HG03565 (cell line): ENCODE results near the gene POTEF.
"Not testable (repeated sequence)": the region's sequence is repeated elsewhere in the genome, so short reads cannot be mapped to it uniquely, and the experiment has no call there.

ENCODE experiments used
- ATAC-seq: cut with Tn5 transposase; IDR thresholded peaks from one replicate; pipeline ENCODE4 v1.9.1; 2021; ENCODE audit warnings: mild to moderate bottlenecking, moderate library complexity; ENCODE audit not compliant: unreplicated experiment

The POTEF gene

DNA sequence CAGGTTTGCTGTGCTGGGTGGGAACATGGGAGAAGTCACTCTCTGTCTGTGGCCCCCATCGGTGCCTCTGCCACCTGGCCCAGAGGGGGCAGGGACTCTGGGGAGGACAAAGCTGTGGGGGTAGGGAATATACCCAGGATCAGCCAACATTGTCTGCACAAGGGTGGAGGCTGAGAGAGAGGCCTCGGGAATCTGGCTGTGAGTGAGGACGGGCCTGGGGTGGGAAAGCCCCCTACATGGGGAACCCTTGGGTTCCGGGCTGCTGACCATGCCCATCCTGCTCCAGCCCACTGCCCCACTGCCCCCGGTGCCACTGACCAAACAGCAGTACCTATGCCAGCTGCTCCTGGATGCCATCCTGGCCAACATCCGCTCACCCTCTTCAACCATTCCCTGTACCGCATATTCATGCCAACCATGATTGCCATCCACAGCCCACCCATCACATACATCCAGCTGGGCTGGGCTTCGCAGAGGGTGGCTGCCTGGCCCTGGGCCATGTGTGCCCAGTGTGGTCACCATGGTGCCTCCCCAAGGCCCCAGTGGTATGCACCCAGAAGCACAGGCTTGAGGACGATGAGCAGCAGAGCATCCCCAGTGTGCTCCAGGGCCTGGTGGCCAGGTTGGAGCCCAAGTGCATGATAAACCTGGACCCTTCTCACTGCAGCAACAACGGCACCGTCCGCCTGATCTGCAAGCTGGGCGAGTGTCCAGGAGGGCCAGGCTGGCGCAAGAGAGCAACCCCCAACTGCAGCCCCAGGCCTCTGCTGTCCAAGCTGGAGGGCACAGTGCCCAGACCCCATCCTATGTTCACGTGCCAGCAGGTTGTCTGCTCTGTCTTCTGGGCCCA, 6.9 kb upstream of the POTEF start:
- ATAC-seq: no peak

DNA sequence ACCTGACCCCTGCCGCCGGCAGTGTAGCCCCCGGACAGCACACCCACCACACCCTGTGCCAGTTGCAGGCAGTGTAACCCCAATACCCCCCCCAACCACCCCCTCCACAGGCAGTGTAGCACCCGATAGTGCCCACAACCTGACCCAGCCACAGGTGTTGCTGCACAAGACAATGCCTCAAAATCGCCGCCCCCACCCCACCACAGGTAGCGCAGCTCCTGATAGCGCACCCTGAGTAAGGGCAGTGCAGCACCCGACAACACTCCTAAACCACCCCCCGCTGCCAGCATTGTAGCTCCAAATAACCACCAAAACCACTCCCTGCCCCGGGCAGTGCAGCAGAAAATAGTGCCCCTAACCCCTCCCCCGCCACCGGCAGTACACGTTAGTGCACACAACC, 558 bp downstream of the POTEF start:
- not testable (repeated sequence) for ATAC-seq

DNA sequence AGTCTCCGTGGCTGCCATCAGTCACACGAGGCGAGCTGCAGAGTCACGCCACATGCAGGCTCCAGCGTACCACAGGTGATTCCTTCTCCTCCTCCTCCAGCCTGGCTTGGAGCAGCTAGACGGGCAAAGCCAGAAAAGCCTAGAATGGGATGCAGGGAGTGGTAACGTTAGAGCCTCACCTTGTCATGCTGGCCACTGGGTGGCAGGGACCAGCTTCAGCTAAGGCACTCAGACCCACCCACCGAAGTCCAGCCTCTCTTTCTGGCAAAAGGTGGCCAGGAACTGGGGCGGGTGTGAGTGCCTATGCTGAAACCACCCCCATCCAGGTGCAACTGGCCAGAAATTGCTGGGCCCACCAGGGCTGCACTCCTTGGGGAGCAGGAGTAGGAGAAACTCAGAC, 1.3 kb downstream of the POTEF start:
- not testable (repeated sequence) for ATAC-seq

DNA sequence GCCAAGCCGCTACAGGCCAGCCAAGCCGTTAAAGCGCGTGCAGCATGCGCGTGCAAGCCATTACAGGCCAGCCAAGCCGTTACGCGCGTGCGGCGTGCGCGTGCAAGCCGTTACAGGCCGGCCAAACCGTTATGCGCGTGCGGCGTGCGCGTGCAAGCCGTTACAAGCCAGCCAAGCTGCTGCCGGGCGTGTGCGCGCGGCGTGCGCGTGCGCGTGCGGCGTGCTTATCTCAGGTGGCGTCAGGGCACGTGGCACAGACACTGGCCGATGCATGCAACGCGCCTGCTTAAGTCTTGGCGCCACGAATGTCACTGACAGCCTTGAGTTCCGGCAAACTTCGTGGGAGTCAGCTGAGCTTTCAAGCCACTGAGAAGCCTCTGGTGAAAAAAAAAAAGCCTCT, 8.1 kb downstream of the POTEF start:
- ATAC-seq: not testable (repeated sequence)

DNA sequence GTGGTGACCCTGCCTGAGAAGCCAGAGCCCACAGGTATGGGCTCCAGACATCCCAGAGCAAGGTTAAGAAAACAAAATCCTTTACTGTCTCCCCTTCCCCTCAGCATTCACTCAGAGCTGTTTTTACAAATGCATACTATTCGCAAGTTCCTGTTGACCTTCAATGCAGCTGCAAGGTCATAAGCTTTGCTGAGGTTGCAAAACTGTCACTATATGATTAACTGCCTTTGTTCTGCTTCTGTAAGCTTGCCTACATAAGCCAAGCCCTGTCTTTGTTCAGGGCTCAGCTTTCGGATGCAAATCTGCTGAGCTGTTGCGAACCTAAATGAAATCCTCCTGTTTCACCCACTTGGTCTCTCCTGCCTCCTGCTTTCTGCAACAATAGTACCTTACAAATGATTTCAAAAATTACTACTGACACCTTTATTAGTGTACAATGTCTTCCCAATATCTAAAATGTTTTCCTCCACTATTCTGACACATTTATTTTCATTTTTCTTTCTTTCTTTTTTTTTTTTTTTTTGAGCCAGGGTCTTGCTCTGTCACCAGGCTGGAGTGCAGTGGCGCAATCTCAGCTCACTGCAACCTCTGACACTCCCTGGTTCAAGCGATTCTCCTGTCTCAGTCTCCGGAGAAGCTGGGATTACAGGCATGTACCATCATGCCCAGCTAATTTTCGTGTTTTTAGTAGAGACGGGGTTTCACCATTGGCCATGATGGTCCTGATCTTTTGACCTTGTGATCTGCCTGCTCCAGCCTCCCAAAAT, 26.2 kb downstream of the POTEF start:
- not testable (repeated sequence) for ATAC-seq

DNA sequence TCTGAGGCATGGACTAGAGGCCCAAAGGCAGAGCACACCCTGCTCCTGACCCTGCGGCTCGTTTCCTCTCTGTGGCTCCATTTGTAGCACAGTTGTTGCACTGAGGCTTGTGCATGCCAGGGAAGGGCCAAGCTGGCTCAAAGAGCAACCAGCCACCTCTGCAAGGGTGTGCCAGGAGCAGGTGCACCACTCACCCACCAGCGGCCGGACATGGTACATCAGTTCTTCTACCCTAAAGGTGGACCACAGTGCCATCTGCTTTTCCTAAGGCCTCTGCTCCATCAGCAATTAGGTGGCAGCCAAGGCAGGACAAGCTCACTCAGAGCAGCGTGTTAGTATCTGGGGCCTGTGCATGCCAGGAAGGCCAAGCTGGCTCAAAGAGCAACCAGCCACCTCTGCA, 66.4 kb downstream of the POTEF start:
- ATAC-seq: not testable (repeated sequence)

DNA sequence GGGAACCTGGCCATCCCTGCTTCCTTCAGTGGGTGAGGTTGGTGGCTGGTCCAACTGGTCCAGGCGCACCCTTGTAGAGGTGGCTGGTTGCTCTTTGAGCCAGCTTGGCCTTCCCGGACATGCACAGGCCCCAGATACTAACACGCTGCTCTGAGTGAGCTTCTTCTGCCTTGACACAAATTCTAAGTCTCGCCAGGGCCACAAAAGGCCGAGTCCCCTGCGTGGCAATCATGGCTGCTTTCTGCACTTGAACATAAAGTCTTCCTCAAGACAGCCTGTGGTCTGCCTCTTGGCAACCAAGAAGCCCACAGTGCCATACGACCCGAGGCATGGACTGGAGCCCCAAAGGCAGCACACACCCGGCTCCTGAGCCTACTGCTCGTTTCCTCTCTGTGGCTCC, 69.0 kb downstream of the POTEF start:
- not testable (repeated sequence) for ATAC-seq

DNA sequence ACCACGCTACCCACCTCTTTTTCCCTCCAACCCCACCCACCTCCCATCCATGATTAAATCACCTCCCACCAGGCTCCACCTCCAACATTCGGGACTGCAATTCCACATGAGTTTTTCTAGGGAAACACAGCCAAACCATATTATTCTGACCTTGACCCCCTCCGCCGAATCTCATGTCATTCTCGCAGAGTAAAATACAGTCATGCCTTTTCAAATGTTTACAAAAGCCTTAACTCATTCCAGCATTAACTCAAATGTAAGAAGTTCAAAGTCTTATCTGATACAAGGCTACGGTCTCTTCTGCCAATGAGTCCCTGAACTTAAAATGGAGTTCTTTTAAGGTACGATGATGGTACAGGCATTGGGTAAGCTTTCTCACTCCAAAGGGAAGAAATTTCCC, 72.7 kb downstream of the POTEF start:
- ATAC-seq: not testable (repeated sequence)

DNA sequence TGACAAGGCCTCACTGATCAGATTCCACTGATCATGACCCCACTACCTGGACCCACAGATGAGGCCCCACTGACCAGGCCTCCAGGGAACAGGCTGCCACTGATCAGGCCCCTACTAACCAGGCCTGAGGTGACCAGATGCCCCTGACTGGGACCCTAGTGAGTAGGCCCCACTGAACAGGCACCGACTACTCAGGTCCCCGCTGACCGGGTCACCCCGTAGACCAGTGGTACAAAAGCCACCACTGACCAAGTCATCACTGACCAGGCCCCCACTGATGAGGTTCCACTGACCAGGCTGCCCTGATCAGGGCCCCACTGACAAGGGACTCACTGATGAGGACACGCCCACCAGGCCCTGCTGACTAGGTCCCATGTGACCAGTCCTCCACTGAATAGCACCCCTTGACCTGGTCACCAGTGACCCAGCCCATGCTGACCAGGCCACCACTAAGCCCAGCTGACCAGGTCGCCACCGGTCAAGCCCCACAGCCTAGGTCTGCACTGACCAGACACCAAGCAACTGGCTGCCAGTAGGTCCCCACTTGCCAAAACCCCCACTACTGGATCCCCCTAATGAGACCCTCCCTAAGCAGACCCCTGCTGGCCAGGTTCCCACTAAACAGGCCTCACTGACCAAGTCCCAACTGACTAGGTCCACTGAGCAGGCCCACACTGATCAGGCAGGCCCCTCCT, 75.7 kb downstream of the POTEF start:
- ATAC-seq: not testable (repeated sequence)

DNA sequence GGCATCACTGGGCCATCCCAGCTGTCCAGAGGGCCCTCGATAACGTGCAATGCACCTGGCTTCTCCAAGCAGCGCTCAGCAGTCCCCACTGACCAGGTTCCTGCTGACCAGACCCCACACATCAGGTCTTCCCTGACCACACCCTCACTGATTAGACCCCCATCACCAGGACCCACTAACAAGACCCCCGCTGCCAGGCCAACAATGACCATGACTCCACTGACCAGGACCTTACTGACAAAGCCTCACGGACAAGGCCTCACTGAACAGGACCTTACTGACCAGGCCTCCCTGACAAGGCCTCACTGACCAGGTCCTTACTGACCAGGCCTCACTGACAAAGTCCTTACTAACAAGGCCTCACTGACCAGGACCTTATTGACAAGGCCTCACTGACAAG, 76.6 kb downstream of the POTEF start:
- not testable (repeated sequence) for ATAC-seq

DNA sequence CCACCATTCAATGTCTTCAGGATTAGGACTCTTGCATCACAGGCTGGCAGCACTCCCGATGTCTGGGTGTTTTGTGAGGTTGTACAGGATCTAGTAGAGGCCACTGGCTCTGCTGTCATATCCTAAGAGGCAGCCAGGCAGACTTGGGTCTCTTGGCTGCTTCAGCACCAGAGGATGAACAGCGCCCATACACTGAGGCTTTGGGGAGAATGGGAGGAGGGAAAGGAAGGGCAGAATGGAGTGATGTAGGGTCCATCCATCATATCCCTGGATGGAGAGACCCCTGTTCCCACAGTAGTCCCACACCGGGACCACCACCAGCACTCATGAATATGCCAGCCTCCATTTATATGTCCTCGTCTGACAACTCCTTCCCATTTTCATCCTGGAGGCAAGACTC, 80.6 kb downstream of the POTEF start:
- not testable (repeated sequence) for ATAC-seq

DNA sequence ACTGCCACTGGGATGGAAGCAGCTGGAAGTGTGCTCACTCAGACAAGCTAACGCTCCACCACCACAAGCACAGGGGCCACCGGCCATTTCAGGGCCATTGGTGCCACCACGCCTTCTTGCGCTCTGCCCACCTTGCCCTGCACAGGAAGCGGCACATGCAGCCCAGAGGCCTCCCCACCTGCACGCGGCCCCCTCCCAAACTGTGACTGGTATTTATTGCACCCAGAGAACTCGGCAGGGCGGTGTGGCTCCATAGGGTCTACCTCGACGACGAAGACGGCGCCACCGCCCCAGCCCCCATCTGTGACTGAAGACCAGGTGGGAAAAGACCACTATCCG, 90.8 kb downstream of the POTEF start:
- ATAC-seq: not testable (repeated sequence)

DNA sequence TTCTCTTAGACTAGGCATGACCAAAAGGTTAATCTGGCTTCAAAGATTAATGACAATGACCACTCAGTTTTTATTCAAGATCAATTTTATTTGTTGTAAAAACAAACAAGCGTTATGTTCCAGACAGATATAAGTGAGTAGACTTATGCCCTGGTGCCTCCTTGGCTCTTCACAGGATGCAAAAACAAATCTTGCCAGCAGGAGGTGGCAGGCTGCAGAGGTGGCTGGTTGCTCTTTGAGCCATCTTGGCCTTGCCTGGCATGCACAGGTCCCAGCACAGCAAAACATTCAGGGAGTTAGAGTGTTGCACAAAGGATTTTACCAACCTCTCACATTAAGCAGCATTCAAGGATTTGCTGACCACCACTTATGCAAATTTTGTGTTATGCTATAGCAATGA, 103.1 kb downstream of the POTEF start:
- not testable (repeated sequence) for ATAC-seq
